Left ventricle myocardium superior (tissue), 1 donor: ENCODE results near the gene MRPS25. TPM values are rescaled to one million over a fixed set of nuclear protein-coding genes. Genes with fewer than 3 reads are reported as not detected.

Experiments used
- ATAC-seq: fragments of 200-7000 bp; cut with Tn5 transposase; one replicate; pipeline ENCODE4 v1.9.1; 2020; ENCODE audit warnings: mild to moderate bottlenecking, moderate library complexity
- DNase-seq: peaks from one replicate; pipeline ENCODE4 v3.0.0-alpha.2; 2020
- intact Hi-C: fragments of 100-400 bp; cut with micrococcal nuclease; formaldehyde crosslinking; loops from one replicate; pipeline ENCODE4 v1.11.0; 2022
- total RNA-seq: library from RNA; stranded (reverse); fragmentation: NEBNext Ultra II Directional; extraction: Animal tissue kit (Norgen Biotek cat#: 25700); gene quantifications from one replicate; pipeline ENCODE4 v1.2.1, GENCODE V29; 2021
- donor health status: DM: no; HTN: yes; CAD: no; lungs with severe emphysema.

MRPS25 gene
- total RNA-seq, 1 donor from 2014 or later: 153 TPM

- intact Hi-C loops: no loop called here
- DNase-seq (no peak), ATAC-seq (no peak)
Observed at GRCh38 chr3:15050405-15051092, 14.6 kb downstream of the MRPS25 start.

GRCh38 chr3:15049584-15049983 is 15.5 kb downstream of the MRPS25 start:
- ATAC-seq (no peak), DNase-seq (no peak)
- intact Hi-C loops: no loop called here

GRCh38 chr3:15045667-15046066 is 19.4 kb downstream of the MRPS25 start:
- intact Hi-C loops: no loop called here
- ATAC-seq (peak; percentile 33), DNase-seq (no peak)

- no peak for DNase-seq
- intact Hi-C loops: no loop called here
Observed at GRCh38 chr3:15044326-15044725, 20.8 kb downstream of the MRPS25 start.

GRCh38 chr3:15043408-15044171 is 21.5 kb downstream of the MRPS25 start:
- DNase-seq: no peak
- no peak for ATAC-seq
- intact Hi-C loops: no loop called here

More at GRCh38 chr3:15044326-15044725, 20.8 kb downstream of the MRPS25 start:
- ATAC-seq: no peak

GRCh38 chr3:15042936-15043335 is 22.2 kb downstream of the MRPS25 start:
- no peak for ATAC-seq
- DNase-seq: no peak
- intact Hi-C loops: no loop called here

GRCh38 chr3:15041950-15042349 is 23.2 kb downstream of the MRPS25 start:
- intact Hi-C loops: no loop called here
- DNase-seq: no peak
- peak; percentile 55 for ATAC-seq

- intact Hi-C loops: no loop called here
- DNase-seq (no peak), ATAC-seq (peak; percentile 72)
Observed at GRCh38 chr3:15040844-15041243, 24.3 kb downstream of the MRPS25 start.

GRCh38 chr3:15038306-15038705 is 26.8 kb downstream of the MRPS25 start:
- intact Hi-C loops: no loop called here
- DNase-seq (no peak), ATAC-seq (no peak)

- DNase-seq: no peak
- intact Hi-C loops: no loop called here
- ATAC-seq: no peak
Observed at GRCh38 chr3:15033103-15033502, 32.0 kb downstream of the MRPS25 start.

GRCh38 chr3:15032650-15033049 is 32.5 kb downstream of the MRPS25 start:
- intact Hi-C loops: no loop called here
- ATAC-seq (no peak), DNase-seq (no peak)

- intact Hi-C loops: no loop called here
- DNase-seq: no peak
- ATAC-seq: no peak
Observed at GRCh38 chr3:15029625-15030024, 35.5 kb downstream of the MRPS25 start.

GRCh38 chr3:15023719-15024118 is 41.4 kb downstream of the MRPS25 start:
- no peak for ATAC-seq
- no peak for DNase-seq
- intact Hi-C loops: no loop called here

- DNase-seq (no peak), ATAC-seq (no peak)
- intact Hi-C loops: no loop called here
Observed at GRCh38 chr3:15023249-15023648, 41.9 kb downstream of the MRPS25 start.

- DNase-seq (no peak), ATAC-seq (no peak)
- intact Hi-C loops: no loop called here
Observed at GRCh38 chr3:15017191-15017590, 47.9 kb downstream of the MRPS25 start.

- DNase-seq: no peak
- intact Hi-C loops: no loop called here
Observed at GRCh38 chr3:15015456-15015855, 49.7 kb downstream of the MRPS25 start.

GRCh38 chr3:15014606-15015328 is 50.3 kb downstream of the MRPS25 start:
- intact Hi-C loops: no loop called here
- ATAC-seq: no peak
- no peak for DNase-seq

More at GRCh38 chr3:15015456-15015855, 49.7 kb downstream of the MRPS25 start:
- no peak for ATAC-seq

GRCh38 chr3:15011174-15011573 is 53.9 kb downstream of the MRPS25 start:
- intact Hi-C loops: no loop called here
- no peak for ATAC-seq
- no peak for DNase-seq

- intact Hi-C loops: no loop called here
- ATAC-seq (no peak), DNase-seq (no peak)
Observed at GRCh38 chr3:15010664-15011063, 54.5 kb downstream of the MRPS25 start.

GRCh38 chr3:15009167-15009566 is 55.9 kb downstream of the MRPS25 start:
- intact Hi-C loops: no loop called here
- DNase-seq: no peak
- ATAC-seq: no peak
